LNCaP clone FGC (cell line): ENCODE results near the gene MAN1A1.
"Not testable (repeated sequence)": the region's sequence is repeated elsewhere in the genome, so short reads cannot be mapped to it uniquely, and the experiment has no call there.

Experiments
- DNase-seq: peaks from one replicate; pipeline ENCODE4 v3.0.0-alpha.2; 2011; ENCODE audit warnings: low read depth
- H3K4me3 ChIP-seq: 2 replicates; pipeline ENCODE4 v1.5.1; 2011; ENCODE audit warnings: mild to moderate bottlenecking, low read depth, low read length, control low read depth
- TF ChIP-seq, protein P1 (sequence below): IDR thresholded peaks from 2 replicates; pipeline ENCODE4 v1.5.1; 2012; ENCODE audit warnings: mild to moderate bottlenecking; ENCODE audit not compliant: control insufficient read depth, insufficient read depth; ENCODE audit errors: extremely low read depth

Gene MAN1A1

GRCh38 chr6:119171088-119171841, 178.3 kb downstream of the MAN1A1 start:
- no peak for DNase-seq
- no peak overlapping the region for H3K4me3 ChIP-seq
- TF ChIP-seq, protein P1, sequence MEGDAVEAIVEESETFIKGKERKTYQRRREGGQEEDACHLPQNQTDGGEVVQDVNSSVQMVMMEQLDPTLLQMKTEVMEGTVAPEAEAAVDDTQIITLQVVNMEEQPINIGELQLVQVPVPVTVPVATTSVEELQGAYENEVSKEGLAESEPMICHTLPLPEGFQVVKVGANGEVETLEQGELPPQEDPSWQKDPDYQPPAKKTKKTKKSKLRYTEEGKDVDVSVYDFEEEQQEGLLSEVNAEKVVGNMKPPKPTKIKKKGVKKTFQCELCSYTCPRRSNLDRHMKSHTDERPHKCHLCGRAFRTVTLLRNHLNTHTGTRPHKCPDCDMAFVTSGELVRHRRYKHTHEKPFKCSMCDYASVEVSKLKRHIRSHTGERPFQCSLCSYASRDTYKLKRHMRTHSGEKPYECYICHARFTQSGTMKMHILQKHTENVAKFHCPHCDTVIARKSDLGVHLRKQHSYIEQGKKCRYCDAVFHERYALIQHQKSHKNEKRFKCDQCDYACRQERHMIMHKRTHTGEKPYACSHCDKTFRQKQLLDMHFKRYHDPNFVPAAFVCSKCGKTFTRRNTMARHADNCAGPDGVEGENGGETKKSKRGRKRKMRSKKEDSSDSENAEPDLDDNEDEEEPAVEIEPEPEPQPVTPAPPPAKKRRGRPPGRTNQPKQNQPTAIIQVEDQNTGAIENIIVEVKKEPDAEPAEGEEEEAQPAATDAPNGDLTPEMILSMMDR = no peak

- TF ChIP-seq, protein P1 = no peak
- no peak for DNase-seq
- H3K4me3 ChIP-seq = no peak overlapping the region
These were observed 179.0 kb downstream of the MAN1A1 start for GRCh38 chr6:119170447-119171087.

DNA sequence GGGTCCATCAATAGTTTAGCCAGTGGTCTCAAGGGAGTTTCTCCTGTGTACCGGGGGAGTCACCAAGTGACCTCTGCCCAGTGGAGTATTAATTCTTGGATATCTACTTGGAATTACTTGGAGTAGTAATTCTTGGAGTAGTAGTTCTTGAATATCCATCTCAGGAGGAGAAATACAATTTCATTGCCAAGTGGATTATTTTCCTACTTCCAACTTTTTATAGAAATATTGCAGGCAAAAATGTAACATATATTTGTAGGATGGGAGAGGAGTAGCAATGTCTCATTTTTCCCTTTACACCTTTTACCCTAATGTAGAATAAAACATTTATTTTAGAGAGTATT, 179.5 kb downstream of the MAN1A1 start:
- no peak for DNase-seq
- H3K4me3 ChIP-seq = no peak overlapping the region
- TF ChIP-seq, protein P1 = no peak

- not testable (repeated sequence) for DNase-seq, H3K4me3 ChIP-seq
These were observed 180.2 kb downstream of the MAN1A1 start for GRCh38 chr6:119169355-119169754.

GRCh38 chr6:119166024-119166784, 183.4 kb downstream of the MAN1A1 start:
- TF ChIP-seq, protein P1 = no peak
- no peak overlapping the region for H3K4me3 ChIP-seq
- no peak for DNase-seq

DNA sequence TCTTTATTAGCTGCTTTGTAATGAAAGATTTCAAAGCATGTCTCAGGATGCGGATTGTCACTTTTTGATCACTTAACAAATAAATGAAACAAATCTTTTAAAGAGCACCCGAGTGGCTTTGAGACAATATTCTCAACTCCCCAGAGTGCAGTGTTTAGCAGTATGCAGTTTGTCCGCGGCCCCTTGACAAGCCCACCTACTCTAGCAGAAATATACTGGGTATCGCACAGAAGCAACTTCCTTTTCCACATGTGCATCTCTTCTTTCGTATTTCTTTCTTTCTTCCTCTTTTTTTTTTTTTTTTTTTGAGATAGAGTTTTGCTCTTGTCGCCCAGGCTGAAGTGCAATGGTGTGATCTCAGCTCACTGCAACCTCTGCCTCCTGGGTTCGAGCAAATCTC, 186.6 kb downstream of the MAN1A1 start:
- H3K4me3 ChIP-seq = no peak overlapping the region
- TF ChIP-seq, protein P1 = no peak
- DNase-seq = no peak

DNA sequence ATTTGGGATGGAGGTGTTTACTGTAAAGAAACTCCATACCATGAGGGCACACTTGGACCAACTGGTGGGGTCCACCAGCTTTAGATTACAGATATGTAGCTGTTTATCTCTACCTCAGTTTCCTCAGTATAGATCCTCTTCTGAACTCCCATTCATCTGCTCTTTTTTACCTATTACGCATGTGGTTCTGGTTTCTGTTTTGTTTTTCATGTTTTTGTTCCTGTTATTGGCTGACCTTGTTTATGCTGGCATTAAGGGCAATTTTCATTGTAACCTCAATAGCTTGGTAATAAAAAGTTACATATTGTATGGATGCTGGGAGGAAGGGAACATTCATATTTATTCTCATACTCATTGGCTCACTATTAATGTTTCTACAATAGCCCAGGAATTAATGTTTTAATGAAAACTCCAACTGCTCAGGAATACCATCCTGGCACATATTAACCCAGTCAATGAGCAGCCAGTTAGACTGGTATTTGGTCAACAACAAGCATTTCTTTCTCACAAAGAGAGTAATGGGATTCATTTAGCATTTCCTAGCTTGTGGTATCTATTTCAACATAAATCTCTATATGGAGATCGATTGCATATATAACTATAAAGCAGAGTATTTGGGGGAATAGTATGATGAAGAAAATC, 187.3 kb downstream of the MAN1A1 start:
- H3K4me3 ChIP-seq = no peak overlapping the region
- TF ChIP-seq, protein P1 = no peak
- DNase-seq = no peak
